GM18907 (cell line): ENCODE data around the gene MRPS18C.
"Not testable (repeated sequence)": the region's sequence is repeated elsewhere in the genome, so short reads cannot be mapped to it uniquely, and the experiment has no call there.

Source experiments
- ATAC-seq: cut with Tn5 transposase; IDR thresholded peaks from one replicate; pipeline ENCODE4 v1.9.1; 2021; ENCODE audit warnings: mild to moderate bottlenecking, moderate library complexity; ENCODE audit not compliant: unreplicated experiment

MRPS18C gene

DNA sequence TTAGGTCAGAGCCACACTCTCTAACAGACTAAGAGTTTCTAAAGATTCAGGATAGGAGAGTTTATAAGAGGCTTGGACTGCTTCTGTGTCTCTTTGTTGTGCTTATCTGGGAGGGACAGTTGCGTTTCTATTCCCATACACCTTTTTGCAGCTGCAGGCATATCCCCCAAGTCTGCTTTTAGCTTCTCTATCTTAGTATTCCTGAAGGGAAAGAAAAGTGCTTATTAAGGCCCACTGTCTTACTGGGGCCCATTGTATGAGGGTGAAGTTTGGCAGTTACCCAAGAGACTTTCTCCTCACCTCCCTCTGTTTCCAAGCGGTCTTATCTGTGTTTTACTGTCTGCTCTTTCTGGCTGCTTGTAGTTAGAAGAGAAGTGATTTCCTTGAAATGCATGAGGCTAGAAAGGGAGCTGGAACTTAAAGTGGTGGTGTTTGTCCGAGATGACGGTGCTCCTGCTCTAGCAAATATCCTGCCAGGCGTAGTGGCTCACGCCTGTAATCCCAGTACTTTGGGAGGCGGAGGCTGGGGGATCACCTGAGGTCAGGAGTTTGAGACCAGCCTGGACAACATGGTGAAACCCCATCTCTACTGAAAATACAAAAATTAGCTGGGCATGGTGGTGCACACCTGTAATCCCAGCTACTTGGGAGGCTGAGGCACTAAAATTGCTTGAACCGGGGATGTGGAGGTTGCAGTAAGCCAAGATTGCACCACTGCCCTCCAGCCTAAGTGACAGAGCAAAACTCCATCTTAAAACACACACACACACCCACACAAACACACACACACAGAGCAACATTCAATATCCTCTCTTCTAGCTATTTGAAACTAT, 40.4 kb downstream of the MRPS18C start:
- not testable (repeated sequence) for ATAC-seq

DNA sequence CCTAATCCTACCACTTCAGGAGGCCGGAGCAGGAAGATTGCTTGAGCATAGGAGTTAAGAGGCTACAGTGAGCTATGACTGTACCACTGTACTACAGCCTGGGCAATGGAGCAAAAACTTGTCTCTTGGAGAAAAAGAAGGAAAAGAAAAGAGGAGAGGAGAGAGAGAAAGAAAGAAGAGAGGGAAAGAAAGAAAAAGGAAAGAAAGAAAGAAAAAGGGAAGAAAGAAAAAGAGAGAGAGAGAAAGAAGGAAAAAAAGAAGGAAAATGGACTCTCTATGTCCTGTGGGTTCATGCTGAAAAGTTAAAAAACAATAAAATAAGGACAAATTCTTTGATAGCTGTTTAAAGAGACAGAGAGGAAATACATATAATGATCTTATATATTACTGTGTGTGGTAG, 42.3 kb downstream of the MRPS18C start:
- no peak for ATAC-seq

DNA sequence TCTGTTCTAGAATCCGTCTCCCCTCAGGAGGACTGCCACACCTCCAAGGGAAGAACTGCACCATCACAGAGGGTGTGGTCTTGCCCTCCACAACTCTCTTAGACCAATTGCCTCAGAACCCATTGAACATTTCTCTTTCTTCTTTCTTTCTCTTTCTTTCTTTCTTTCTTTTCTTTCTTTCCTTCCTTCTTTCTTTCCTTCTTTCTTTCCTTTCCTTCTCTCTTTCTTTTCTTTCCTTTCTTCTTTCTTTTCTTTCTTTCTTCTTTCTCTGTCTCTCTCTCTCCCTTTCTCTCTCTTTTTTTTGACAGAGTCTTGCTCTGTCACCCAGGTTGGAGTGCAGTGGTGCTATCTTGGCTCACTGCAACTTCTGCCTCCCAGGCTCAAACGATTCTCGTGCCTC, 45.8 kb downstream of the MRPS18C start:
- not testable (repeated sequence) for ATAC-seq

DNA sequence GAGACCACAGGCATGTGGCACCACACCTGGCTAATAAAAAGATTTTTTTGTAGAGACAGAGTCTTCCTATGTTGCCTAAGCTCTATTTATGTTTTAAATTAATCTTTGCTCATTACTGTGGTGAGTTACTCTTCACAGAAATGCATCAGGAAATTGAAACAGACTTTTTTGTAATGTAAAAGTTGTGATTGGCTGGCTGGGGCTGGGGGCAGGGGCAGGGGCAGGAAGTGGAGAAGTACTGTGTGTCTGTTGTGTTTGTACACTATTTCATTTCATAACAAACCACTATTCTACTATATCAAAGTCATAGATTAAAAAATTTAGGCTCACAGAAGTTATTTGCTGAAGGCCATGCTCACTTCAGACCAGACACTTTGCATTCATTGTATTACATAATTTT, 48.1 kb downstream of the MRPS18C start:
- ATAC-seq, result no peak

DNA sequence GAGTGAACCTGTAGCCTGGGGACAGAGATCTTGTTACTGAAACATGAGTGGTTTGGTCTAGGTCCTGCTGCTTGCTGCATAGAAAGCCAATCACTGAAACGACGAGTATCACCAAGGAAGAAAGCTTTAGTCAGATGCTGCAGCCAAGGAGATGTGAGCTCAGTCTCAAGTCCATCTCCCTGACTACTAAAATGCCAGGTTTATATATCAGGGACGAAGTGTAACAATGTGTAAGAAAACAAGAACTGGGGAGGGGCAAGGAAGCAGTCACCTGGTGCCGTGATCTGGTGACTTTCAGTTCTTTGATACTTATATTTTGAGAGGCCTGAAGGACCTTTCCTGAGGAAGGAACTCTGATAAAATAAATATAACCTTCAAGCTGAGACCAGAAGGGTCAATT, 48.6 kb downstream of the MRPS18C start:
- no peak for ATAC-seq

DNA sequence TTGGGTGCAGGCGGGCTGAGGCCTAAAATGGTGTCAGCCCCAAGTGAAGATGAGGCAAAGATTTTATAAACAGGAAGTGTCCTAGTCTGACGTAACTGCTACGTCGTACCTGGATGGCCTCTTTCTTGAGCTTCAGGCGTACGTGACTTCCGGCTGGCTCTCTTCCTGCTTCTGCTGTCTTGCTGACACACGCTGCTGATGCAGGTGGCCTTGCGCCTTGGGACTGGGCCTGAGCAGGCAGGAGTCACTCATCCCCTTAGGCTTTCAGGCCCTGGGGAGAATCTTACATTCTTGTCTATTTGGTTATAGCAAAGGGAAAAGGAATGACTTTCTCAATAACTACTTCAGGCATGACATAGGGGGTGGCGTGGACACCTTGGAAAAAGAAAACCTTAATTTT, 49.1 kb downstream of the MRPS18C start:
- ATAC-seq, result no peak

DNA sequence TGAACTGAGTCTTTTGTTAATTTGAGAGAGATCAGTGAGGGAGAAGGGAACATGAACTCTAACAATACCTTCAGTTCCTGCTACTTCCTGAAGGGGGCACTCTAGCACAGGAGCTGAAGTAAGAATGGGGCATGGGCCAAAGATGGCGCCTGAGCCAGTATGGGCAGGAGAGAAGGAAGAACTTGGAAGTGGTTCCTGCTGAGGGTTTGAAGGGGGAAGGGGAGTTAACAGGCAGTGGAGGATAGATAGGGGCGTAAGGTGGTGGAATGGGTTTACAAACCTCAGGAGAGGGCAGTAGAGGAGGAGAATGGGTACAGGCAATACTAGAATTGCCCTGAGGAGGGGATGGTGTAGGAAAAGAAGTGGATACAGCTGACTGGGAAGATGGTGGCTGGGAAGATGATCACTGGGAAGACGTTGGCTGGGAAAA, 53.3 kb downstream of the MRPS18C start:
- ATAC-seq, result not testable (repeated sequence)

DNA sequence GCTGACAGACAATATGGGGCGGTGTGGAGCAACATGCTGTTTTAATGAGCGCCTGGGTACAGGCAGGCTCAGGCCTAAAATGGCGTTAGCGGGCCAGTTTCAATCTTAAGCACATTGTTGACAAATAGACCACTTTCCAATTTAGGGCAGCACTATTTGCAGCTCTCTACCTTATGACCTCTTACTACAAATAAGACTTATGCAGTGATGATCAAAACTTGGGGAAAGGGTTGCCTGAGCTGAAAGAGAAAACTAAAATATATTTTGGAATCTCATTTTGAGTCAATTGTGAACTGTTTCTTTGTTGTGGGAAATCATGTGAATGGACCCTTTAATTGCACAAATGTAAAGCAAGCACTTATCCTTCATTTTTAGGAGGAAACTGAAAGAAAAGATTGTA, 54.6 kb downstream of the MRPS18C start:
- no peak for ATAC-seq
